HK-2 (cell line): Measurements from ENCODE around the gene CDK2.
"Not testable (repeated sequence)": the region's sequence is repeated elsewhere in the genome, so short reads cannot be mapped to it uniquely, and the experiment has no call there.

Experiments used
- DNase-seq: peaks from one replicate; pipeline ENCODE4 v3.0.0-alpha.2; 2018; ENCODE audit not compliant: unreplicated experiment

Gene CDK2

DNA sequence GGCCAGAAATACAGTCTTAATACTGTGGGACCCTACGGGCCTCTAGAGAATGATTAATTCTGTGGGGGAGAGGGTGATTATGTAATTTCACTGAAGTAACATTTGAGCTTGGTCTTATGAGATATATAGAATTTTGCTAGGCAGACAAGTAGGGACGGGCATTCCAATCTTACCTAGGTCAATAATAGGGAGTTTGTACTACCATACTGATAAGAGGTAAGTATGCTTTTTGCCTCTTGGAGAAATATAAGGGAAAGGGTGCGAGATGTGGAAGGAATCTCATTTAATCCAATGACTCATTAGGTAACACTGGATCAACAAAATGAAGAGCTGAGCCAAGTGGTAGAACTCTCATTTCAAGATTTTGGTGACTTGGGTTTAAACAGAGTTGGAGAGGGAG lies 12.4 kb downstream of the CDK2 start:
- DNase-seq, result no peak

DNA sequence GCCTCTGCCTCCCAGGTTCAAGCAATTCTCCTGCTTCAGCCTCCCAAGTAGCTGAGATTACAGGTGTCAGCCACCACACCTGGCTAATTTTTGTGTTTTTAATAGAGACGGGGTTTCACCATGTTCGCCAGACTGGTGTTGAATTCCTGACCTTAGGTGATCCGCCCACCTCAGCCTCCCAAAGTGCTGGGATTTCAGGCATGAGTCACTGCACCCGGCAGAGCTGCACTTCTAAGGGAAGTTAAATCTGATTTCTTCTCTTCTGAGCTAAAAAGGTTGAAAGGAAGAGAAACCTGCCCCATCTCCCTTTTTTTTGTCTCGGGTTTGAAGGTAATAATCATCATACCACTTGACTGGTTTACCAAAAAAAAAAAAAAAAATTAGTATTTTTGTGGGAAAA lies 15.3 kb downstream of the CDK2 start:
- peak; percentile 22 for DNase-seq

DNA sequence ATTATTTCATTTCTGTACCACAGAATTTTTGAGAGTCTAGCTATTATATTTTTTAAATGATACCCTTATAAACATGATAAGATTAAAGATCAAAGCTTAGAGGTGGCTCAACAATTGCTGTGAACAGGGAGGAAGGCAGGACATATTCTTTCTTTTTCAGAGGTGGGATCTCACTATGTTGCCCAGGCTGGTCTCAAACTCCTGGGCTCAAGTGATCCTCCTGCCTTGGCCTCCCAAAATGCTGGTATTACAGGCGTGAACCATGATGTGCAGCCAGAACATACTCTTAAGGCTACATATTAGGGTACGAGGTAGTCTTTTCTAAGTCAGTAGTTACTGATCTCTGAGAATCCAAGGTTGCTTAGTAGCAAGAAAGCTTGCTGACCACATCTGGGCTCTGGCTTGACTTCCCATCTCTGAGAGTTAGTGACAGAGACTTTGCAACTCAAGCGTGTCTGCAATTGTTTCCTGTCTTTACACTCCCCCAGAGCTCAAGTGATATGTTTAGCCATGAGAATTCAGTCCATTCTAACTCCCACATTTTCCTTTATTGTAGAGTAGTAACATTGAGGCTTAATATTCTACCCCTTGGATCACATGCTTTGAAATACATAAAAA lies 15.8 kb downstream of the CDK2 start:
- no peak for DNase-seq

DNA sequence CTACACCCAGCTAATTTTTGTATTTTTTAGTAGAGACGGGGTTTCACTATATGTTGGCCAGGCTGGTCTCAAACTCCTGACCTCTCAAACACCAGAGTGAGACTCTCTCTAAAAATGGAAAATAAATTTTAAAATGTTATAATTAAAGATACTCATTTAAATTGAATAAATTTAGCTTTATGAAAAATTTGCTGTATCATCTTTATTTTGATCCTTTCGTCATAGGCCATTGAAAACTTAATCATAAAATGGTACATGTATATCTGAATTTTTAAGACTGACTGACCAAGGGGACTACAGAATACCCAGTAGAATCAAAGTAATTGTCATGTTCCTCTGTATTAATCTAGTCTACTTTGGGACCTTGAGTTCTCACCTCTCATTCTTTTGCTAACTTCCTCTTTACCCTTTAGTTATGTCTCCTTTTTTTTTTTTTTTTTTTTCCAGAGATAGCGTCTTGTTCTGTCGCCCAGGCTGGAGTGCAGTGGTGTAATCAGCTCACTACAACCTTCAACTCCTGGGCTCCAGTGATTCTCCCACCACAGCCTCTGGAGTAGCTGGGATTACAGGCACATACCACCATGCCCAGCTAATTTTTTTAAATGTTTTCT lies 16.7 kb downstream of the CDK2 start:
- no peak for DNase-seq

DNA sequence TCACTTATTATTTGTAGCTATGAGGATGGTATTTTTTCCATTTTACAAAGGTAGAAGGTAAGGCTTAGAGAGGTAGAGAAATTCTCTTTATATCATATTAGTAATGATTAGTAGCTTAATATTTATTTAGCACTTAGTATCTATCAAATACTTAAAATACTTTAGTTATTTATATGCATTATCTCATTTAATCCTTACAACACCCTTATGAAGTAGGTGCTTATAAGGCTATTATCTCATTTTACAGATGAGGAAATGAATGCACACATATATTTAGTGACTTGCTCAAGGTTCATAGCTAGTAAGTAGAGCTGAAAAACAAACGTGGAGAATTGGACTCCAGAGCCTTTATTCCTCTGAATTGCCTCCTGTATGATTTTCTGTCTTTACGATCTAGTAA lies 18.2 kb downstream of the CDK2 start:
- no peak for DNase-seq

DNA sequence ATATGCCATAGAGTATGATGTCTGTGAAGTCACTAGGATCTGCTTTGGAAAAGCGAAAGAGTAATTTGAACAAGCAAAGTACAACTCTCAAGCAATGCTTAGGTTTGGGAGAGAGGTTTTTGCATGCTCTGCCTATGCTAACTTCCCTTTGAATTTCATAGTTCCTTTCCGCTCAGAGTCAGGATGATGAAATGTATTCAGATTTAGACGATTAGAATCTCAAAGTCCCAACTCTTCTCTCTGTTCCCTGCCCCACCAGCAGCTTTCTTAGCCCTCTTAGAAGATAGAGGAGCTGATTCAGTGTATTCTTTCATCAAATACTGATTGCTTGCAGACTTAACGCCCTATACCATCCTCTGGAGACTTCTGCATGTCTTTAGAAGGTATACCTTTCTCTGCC lies 18.7 kb downstream of the CDK2 start:
- DNase-seq, result no peak

DNA sequence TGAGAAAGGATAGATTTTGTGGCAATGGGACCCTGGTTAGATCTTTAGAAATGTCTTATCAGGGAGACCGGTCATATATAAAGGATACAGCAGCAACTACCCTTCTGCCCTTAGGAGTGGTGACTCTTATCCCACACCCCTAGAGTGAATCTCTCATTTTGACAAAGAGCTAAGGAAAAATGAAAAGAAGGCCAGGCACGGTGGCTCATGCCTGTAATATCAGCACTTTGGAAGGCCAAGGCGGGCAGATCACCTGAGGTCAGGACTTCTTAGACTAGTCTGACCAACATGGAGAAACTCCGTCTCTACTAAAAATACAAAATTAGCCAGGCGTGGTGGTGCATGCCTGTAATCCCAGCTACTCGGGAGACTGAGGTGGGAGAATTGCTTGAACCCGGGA lies 19.3 kb downstream of the CDK2 start:
- DNase-seq, result not testable (repeated sequence)

DNA sequence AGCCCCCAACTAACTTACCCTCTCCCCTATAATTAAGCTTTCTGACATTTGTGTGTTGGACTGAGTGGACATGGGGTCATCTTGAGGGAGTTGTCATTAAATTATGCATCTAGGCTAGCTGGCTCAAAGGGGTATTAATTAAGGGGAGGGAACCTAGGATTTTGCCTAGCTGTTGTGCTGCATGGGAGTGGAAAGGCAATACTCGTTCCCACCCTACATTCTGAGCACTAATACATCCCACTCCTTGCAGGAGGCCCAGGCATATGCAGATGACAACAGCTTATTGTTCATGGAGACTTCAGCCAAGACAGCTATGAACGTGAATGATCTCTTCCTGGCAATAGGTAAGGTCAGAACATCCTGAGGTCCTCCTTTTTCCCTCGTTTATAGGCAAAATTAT lies 24.5 kb downstream of the CDK2 start:
- no peak for DNase-seq

DNA sequence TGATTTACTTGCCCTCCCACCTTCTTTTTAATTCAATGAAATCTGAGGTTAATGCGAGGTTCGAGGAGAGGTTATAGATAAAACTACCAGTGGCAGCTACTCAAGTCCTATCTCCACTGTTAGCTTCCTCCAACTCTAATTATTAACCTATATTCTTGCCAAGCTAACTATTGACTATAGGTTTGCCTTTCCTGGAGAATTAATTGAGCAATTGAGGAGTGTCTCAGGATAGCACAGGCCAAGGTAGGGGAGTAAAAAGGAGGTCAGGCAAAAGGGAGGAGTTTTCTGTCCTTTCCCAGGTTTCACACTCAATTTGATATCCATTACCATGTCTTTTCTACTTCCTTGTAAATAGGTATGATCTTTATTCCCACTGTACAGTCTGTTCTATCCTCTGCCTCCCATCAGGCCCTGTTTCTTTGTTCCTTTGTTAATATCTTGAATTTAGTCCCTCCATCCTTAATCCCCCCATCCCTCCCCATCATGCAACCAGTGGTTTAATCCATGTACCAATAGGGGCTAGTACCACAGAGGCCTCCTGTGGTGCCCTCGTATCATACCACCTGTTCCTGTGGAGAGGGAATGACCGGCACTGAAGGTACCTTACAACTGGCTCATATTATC lies 26.7 kb downstream of the CDK2 start:
- DNase-seq, result no peak

DNA sequence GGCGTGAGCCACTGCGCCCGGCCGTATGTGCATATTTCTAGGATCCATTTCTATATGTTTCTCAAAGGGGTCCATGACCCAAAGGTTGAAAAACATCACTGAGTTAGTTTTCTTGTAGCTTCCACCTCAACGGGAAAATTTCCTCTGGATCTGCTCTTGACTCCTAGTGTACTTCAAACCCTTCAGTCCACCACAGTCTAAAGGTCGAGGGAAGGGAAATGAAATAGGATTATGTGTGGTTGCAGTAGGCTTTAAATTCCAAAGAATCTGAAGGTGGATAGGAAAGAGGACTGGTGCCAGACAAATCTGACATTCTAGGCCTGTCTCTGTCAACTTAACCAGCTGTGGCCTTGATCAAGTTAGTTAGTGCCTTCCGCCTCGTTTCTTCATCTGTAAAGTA lies 28.7 kb downstream of the CDK2 start:
- no peak for DNase-seq

DNA sequence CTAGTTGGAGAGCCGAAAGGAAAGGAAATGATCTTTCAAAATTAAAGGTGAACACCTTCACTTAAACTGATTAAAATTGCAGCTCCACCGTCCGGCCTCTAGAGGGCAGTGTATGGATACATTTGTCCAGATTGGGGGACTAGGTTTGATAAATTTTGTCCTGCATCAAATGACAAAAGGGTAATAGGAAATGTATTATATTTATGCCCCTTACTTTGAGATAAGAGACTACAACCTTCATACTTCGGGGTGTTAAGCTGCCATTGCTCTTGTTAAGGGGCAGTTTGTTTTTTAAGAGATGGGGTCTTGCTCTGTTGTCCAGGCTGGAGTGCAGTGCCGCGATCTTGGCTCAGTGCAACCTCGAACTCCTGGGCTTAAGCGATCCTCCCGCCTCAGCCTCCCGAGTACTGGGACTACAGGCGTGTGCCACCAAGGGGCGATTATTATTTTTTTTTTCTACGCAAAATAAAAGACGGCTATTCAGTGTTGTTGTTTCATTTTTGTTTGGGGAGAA lies 29.6 kb downstream of the CDK2 start:
- DNase-seq, result peak; percentile 51

DNA sequence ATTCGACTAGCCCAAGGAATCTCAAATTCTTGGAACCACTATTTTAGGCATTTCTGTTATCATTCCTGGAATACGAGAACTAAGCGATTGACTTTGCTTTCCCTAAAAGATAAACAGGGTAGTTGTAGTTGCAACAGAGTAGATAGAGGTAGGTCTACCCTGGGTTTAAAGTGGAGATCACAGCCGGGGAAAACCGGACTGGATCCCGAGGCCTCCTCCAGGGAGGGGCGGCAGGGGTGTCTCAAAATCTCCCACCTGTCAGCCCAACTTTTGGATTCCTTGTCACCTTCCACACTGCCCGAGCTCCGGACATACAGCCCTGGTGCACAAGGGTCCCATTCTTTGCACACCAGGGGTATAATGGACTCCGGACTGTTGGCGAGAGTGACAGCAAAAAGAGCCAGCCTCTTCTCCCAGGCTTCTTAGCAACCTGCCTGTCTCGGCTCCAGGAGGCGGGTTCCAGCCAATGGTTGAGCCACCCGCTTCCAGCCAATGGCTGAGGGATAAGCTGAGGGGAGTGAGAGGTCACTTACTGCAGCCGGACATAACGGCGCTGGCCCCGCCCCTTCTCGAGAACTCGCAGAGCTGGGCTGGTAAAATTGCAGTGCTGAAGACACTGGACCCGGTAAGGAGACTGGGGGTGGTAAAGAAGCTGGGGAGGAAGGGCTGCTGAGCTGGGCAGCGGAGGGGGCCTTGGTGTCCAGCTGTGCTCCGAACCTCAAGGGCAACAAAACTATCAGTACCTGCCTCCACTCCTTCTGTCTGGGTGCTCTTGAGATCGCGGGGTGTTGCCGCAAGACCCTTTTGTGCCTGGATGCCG lies 30.3 kb downstream of the CDK2 start, which contains the start of gene SUOX:
Gene SUOX, plus strand, starts transcription at position 562 of the 820 bp plus-strand sequence. CDS start 4,946 bp downstream, outside the sequence.
- DNase-seq, result peak; percentile 96

DNA sequence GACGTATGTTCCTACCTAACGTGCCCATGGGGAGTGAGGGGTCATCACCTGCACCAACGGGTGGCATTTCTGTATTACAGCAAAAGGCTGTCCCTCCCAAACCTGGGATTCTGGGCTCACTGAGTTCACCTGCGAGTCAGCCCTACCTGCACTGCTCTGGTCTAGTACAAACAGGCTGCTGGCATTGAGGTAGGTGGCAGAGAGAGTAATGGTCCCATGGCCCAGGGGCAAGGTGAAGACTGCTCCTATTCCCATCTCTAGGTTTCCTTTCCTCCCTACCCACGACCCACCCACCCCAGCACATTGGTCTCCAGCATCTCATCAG lies 30.9 kb downstream of the CDK2 start:
- DNase-seq, result no peak

DNA sequence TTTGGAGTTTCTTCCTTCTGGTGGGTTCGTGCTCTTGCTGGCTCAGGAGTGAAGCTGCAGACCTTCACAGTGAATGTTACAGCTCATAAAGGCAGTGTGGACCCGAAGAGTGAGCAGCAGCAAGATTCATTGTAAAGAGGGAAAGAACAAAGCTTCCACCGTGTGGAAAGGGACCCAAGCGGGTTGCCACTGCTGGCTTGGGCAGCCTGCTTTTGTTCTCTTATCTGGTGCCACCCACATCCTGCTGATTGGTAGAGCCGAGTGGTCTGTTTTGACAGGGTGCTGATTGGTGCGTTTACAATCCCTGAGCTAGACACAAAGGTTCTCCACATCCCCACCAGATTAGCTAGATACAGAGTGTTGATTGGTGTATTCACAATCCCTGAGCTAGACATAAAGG lies 32.9 kb downstream of the CDK2 start:
- DNase-seq, result not testable (repeated sequence)

DNA sequence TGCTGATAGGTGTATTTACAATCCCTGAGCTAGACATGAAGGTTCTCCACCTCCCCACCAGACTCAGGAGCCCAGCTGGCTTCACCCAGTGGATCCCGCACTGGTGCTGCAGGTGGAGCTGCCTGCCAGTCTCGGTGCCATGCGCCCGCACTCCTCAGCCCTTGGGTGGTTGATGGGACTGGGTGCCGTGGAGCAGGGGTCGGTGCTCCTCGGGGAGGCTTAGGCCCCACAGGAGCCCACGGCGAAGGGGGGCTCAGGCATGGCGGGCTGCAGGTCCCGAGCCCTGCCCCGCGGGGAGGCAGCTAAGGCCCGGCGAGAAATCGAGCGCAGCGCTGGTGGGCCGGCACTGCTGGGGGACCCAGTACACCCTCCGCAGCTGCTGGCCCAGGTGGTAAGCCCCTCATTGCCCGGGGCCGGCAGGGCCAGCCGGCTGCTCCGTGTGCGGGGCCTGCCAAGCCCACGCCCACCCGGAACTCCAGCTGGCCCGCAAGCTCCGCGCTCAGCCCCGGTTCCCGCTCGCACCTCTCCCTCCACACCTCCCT lies 33.4 kb downstream of the CDK2 start:
- not testable (repeated sequence) for DNase-seq

DNA sequence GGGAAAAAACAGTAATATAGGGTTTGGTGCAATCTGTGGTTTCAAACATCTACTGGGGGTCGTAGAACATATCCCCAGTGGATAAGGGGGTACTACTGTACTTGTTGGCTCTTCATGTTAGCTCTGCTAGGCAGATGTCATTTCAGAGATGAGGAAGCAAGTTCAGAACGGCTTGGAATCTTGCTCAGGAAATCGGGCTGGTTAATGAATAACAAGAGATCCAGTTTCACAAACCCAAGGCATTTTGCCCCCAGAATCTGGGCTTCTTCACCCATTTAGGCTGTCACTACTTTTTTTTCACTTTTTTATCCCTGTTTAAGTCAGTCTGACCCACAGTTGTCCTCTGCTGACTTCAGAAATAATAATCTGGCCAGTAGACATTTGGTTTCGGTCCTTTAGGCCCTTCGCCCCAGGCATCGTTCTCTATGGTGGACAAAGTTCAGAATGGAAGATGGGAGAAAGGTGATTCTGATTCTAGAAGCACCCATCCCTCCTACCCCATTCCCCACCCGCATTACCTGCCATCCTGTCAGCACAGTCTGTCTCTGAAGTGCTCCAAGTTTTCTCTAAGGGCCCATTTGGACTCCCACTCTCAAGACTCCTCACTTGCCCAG lies 35.0 kb downstream of the CDK2 start:
- no peak for DNase-seq

DNA sequence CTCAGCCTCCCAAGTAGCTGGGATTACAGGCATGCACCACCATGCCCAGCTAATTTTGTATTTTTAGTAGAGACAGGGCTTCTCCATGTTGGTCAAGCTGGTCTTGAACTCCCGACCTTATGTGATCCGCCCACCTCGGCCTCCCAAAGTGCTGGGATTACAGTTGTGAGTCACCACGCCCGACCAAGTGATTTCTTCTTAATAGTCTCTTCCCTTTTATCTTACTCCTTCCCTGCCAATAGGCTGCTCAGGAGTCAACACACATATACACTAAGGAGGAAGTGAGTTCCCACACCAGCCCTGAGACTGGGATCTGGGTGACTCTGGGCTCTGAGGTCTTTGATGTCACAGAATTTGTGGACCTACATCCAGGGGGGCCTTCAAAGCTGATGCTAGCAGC lies 36.7 kb downstream of the CDK2 start:
- not testable (repeated sequence) for DNase-seq

DNA sequence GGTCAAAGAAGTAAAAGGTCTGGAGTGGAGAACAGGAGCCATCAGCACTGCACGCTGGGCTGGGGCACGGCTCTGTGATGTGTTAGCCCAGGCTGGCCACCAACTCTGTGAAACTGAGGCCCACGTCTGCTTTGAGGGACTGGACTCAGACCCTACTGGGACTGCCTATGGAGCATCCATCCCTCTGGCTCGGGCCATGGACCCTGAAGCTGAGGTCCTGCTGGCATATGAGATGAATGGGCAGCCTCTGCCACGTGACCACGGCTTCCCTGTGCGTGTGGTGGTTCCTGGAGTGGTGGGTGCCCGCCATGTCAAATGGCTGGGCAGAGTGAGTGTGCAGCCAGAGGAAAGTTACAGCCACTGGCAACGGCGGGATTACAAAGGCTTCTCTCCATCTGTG lies 37.6 kb downstream of the CDK2 start:
- DNase-seq, result no peak

DNA sequence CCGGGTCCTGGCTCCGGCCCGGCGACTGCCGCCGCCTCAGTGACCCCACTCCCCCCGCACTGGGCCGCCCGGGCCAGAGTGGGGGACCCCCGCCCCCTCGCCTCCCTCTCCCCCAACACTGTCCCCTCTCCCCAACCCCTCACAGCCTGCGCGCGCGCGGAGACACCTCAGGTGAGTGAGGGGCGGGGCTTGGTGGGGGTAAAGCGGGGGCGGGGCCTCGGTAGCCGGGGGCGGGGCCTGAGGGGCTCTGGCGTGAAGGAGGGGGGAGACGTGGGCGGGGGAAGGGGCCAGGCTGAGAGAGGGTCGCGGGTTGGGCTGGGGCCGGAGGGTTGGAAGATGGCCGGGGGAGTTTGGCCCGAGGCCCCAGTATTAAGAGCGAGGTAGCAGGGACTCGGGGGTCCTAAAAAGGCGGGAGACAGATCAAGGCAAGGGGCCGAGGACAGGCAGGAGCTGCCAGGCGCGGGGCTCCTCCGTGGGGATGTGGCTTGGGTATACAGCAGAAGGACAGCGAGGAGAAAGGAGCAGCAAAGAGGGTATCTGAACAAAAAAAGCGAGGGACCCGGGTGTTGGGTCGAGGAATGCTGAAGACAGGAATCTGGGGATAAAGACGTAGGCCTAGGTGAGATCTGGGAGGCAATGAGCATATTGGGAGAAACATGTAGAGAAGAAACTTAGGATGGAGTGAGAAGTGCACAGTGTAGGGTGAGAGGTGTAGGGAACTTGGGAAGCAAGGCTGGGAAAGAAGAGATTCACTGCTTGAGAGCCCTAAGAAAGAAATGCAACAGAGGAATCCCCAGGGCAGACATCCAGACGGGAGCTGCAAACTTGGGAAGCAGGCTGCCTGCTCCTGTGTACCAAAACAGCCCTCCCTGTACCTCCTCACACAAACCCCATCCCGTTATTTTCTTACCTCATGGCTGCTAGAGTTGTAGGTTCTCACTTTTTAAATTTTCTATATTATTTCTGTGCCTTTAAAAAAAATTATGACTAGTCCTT lies 41.2 kb downstream of the CDK2 start:
- peak; percentile 46 for DNase-seq

DNA sequence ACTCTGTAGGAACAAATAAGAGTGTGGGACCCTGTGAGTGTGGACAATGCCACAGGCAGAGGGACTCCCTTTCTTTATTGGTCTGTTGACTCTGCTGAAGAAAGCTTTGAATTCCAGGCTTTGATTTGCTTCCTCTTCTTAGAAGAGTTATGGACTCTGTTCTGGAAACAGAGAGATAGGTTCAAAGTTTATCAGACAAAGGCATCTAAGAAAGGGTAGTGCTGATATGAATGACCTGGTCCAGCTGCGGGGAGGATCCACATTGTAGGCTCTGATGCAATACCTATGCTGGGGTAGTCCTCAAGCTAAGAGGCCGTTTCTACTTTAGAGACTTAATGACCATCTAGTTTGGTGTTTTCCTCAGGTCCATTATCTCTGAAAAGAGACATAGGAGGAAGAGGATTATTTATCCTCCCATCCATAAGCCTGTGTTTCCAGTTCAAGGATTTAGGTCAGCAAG lies 43.5 kb downstream of the CDK2 start:
- no peak for DNase-seq
